Neuronal stem cell (in vitro differentiated cells): Measurements from ENCODE around the gene PIEZO2.

Experiments
- DNase-seq: peaks from one replicate; pipeline ENCODE4 v3.0.0-alpha.2; 2013; ENCODE audit warnings: low spot score
- H2AFZ ChIP-seq: one replicate; pipeline ENCODE4 v1.6.1; 2013; ENCODE audit warnings: mild to moderate bottlenecking, low read length, inconsistent platforms
- H2AK5ac ChIP-seq: 2 replicates; pipeline ENCODE4 v1.6.1; 2013; ENCODE audit warnings: low read depth, mild to moderate bottlenecking, inconsistent platforms, low read length, moderate library complexity, mixed read lengths
- H2BK120ac ChIP-seq: 2 replicates; pipeline ENCODE4 v1.6.1; 2013; ENCODE audit warnings: low read depth, mild to moderate bottlenecking, inconsistent platforms, low read length, moderate library complexity, mixed read lengths
- H2BK12ac ChIP-seq: one replicate; pipeline ENCODE4 v1.6.1; 2013; ENCODE audit warnings: low read length, inconsistent platforms
- H2BK15ac ChIP-seq: 2 replicates; pipeline ENCODE4 v1.6.1; 2013; ENCODE audit warnings: mild to moderate bottlenecking, low read length, inconsistent platforms, mixed read lengths
- H2BK5ac ChIP-seq: one replicate; pipeline ENCODE4 v1.6.1; 2013; ENCODE audit warnings: inconsistent platforms, mild to moderate bottlenecking, low read length, moderate library complexity
- H3K14ac ChIP-seq: one replicate; pipeline ENCODE4 v1.6.1; 2013; ENCODE audit warnings: low read length, inconsistent platforms
- H3K18ac ChIP-seq: 2 replicates; pipeline ENCODE4 v1.6.1; 2013; ENCODE audit warnings: low read length, inconsistent platforms
- H3K23ac ChIP-seq: 2 replicates; pipeline ENCODE4 v1.6.1; 2013; ENCODE audit warnings: low read depth, mild to moderate bottlenecking, mixed read lengths, low read length, inconsistent platforms; ENCODE audit not compliant: poor library complexity
- H3K27ac ChIP-seq: replicated peaks from 3 replicates; pipeline ENCODE4 v1.5.1; 2013; ENCODE audit warnings: low read length, inconsistent platforms
- H3K27me3 ChIP-seq, 3 experiments: 2 replicates each; pipeline ENCODE4 v1.6.1; 2013; ENCODE audit warnings: low read length in 3 of 3, mild to moderate bottlenecking in 2 of 3, inconsistent platforms in 1 of 3, low read depth in 1 of 3, mixed read lengths in 1 of 3, moderate library complexity in 1 of 3; ENCODE audit not compliant: control insufficient read depth in 3 of 3, insufficient read depth in 3 of 3
- H3K36me3 ChIP-seq, 2 donors: replicated peaks in 1 of 2; 2 replicates each; pipeline ENCODE4 v1.6.1; 2013; ENCODE audit warnings: low read length in 2 of 2; ENCODE audit not compliant: control insufficient read depth in 2 of 2, insufficient read depth in 2 of 2
- H3K4ac ChIP-seq: 2 replicates; pipeline ENCODE4 v1.6.1; 2013; ENCODE audit warnings: inconsistent platforms, mild to moderate bottlenecking, low read length, moderate library complexity
- H3K4me1 ChIP-seq, 2 donors: 1 replicate in 1 of 2; 2 replicates in 1 of 2; pipeline ENCODE4 v1.6.1; 2013; ENCODE audit warnings: low read length in 2 of 2, low read depth in 1 of 2; ENCODE audit not compliant: control insufficient read depth in 2 of 2, insufficient read depth in 1 of 2
- H3K4me2 ChIP-seq: one replicate; pipeline ENCODE4 v1.6.1; 2013; ENCODE audit warnings: mild to moderate bottlenecking, low read length, inconsistent platforms; ENCODE audit not compliant: insufficient read depth, poor library complexity, severe bottlenecking
- H3K4me3 ChIP-seq, 2 donors: 2 replicates each; pipeline ENCODE4 v1.5.1; 2013; ENCODE audit warnings: low read length in 2 of 2, mild to moderate bottlenecking in 2 of 2, inconsistent platforms in 1 of 2, moderate library complexity in 1 of 2
- H3K79me1 ChIP-seq: one replicate; pipeline ENCODE4 v1.6.1; 2013; ENCODE audit warnings: low read depth, mild to moderate bottlenecking, inconsistent platforms, low read length, moderate library complexity
- H3K9ac ChIP-seq: one replicate; pipeline ENCODE4 v1.6.1; 2013; ENCODE audit warnings: mild to moderate bottlenecking, low read depth, low read length, inconsistent platforms; ENCODE audit not compliant: poor library complexity
- H3K9me3 ChIP-seq, 2 donors: replicated peaks in 1 of 2; 2 replicates each; pipeline versions ENCODE3 to v1.6.1; 2013; ENCODE audit warnings: low read length in 2 of 2, mild to moderate bottlenecking in 2 of 2, inconsistent platforms in 1 of 2, low read depth in 1 of 2, mixed read lengths in 1 of 2, moderate library complexity in 1 of 2; ENCODE audit not compliant: control insufficient read depth in 2 of 2, insufficient read depth in 1 of 2
- H4K8ac ChIP-seq: one replicate; pipeline ENCODE4 v1.6.1; 2013; ENCODE audit warnings: low read depth, mild to moderate bottlenecking, inconsistent platforms, low read length, moderate library complexity
- H4K91ac ChIP-seq: one replicate; pipeline ENCODE4 v1.6.1; 2013; ENCODE audit warnings: low read length, low read depth, mild to moderate bottlenecking, inconsistent platforms; ENCODE audit not compliant: poor library complexity
- WGBS, 2 donors: extraction: QIAGEN DNeasy Blood & Tissue Kit; methylation state at CpG; one replicate each; pipeline ENCODE4 v1.1.7; 2013; ENCODE audit warnings: missing lambda C conversion rate in 2 of 2, mixed read lengths in 1 of 2; ENCODE audit not compliant: insufficient read length in 2 of 2, insufficient replicate concordance in 1 of 2; ENCODE audit errors: extremely low coverage in 2 of 2; 5-methylcytosine and 5-hydroxymethylcytosine counted together

Gene PIEZO2

GRCh38 chr18:11159844-11160243 lies 10.5 kb upstream of the PIEZO2 start:
- Histone ChIP-seq H3K27ac (no peak overlapping the region), H3K18ac (no peak overlapping the region), H3K23ac (no peak overlapping the region), H3K9me3 (no peaks in the 10 kb centered on the region), H3K9ac (no peak overlapping the region), H3K14ac (no peak overlapping the region), H2AK5ac (no peak overlapping the region), H3K4me1 (peaks cover 0 to 2% of the 10 kb centered on the region in 2 donors), H2AFZ (no peak overlapping the region), H3K4me2 (no peak overlapping the region), H3K79me1 (no peaks in the 10 kb centered on the region), H2BK5ac (no peak overlapping the region), H3K4ac (no peak overlapping the region), H2BK120ac (no peak overlapping the region), H2BK12ac (no peak overlapping the region), H4K91ac (no peak overlapping the region), H3K27me3 (no peaks in the 10 kb centered on the region), H3K4me3 (no peak overlapping the region), H3K36me3 (no peaks in the 10 kb centered on the region), H4K8ac (no peak overlapping the region), H2BK15ac (no peak overlapping the region)
- DNase-seq, result no peak
- WGBS, 2 donors, result no CpG with 5 or more reads among the region's 4 CpGs

- Histone ChIP-seq H2BK15ac (no peak overlapping the region), H3K18ac (no peak overlapping the region), H3K14ac (no peak overlapping the region), H3K27me3 (no peaks in the 10 kb centered on the region), H3K9me3 (no peaks in the 10 kb centered on the region), H2BK120ac (no peak overlapping the region), H3K4me3 (no peak overlapping the region), H2AK5ac (no peak overlapping the region), H2BK5ac (no peak overlapping the region), H4K8ac (no peak overlapping the region), H3K4me2 (no peak overlapping the region), H3K9ac (no peak overlapping the region), H3K23ac (no peak overlapping the region), H3K4ac (no peak overlapping the region), H3K36me3 (no peaks in the 10 kb centered on the region), H3K79me1 (no peaks in the 10 kb centered on the region), H3K27ac (no peak overlapping the region), H4K91ac (no peak overlapping the region), H2BK12ac (no peak overlapping the region), H3K4me1 (peaks cover 0 to 2% of the 10 kb centered on the region in 2 donors), H2AFZ (no peak overlapping the region)
- DNase-seq, result no peak
- no CpG with 5 or more reads among the region's 1 CpG for WGBS, 2 donors
Observed at GRCh38 chr18:11156978-11157377, 7.6 kb upstream of the PIEZO2 start.

GRCh38 chr18:11155034-11155759 lies 5.8 kb upstream of the PIEZO2 start:
- Histone ChIP-seq H2AFZ (no peak overlapping the region), H3K18ac (no peak overlapping the region), H3K4me2 (no peak overlapping the region), H3K23ac (no peak overlapping the region), H3K79me1 (no peaks in the 10 kb centered on the region), H3K9me3 (no peaks in the 10 kb centered on the region), H3K14ac (no peak overlapping the region), H2BK15ac (no peak overlapping the region), H2BK120ac (no peak overlapping the region), H4K8ac (no peak overlapping the region), H3K27ac (no peak overlapping the region), H2BK5ac (no peak overlapping the region), H3K4me1 (peaks cover 0 to under 1% of the 10 kb centered on the region in 2 donors), H3K4ac (no peak overlapping the region), H4K91ac (no peak overlapping the region), H3K9ac (no peak overlapping the region), H2AK5ac (no peak overlapping the region), H3K36me3 (no peaks in the 10 kb centered on the region), H3K27me3 (peaks cover 0 to 15% (median 2%) of the 10 kb centered on the region in 3 experiments), H3K4me3 (no peak overlapping the region), H2BK12ac (no peak overlapping the region)
- WGBS, 2 donors, result no CpG with 5 or more reads among the region's 8 CpGs
- no peak for DNase-seq

GRCh38 chr18:11154368-11154989 lies 5.1 kb upstream of the PIEZO2 start:
- H3K36me3 ChIP-seq, result no peaks in the 10 kb centered on the region
- peaks cover 0 to 6% of the 10 kb centered on the region in 2 donors for H3K4me1 ChIP-seq
- H3K27ac ChIP-seq, result no peak overlapping the region
- no peak overlapping the region for H4K91ac ChIP-seq
- no peak overlapping the region for H2AK5ac ChIP-seq
- no peak overlapping the region for H3K4me3 ChIP-seq
- no peaks in the 10 kb centered on the region for H3K9me3 ChIP-seq
- no peak overlapping the region for H2AFZ ChIP-seq
- H3K4ac ChIP-seq, result no peak overlapping the region
- no peak overlapping the region for H3K14ac ChIP-seq
- no peak overlapping the region for H2BK120ac ChIP-seq
- no peak overlapping the region for H3K9ac ChIP-seq
- H2BK5ac ChIP-seq, result no peak overlapping the region
- H3K79me1 ChIP-seq, result no peaks in the 10 kb centered on the region
- H4K8ac ChIP-seq, result no peak overlapping the region
- H3K18ac ChIP-seq, result no peak overlapping the region
- H3K23ac ChIP-seq, result no peak overlapping the region
- no CpG with 5 or more reads among the region's 2 CpGs for WGBS, 2 donors
- no peak overlapping the region for H2BK12ac ChIP-seq
- peaks cover 0 to 22% (median 8%) of the 10 kb centered on the region in 3 experiments for H3K27me3 ChIP-seq
- DNase-seq, result peak; percentile 40
- H2BK15ac ChIP-seq, result no peak overlapping the region
- no peak overlapping the region for H3K4me2 ChIP-seq
